ENCODE results near the gene NTRK3.

NTRK3 gene

DNA sequence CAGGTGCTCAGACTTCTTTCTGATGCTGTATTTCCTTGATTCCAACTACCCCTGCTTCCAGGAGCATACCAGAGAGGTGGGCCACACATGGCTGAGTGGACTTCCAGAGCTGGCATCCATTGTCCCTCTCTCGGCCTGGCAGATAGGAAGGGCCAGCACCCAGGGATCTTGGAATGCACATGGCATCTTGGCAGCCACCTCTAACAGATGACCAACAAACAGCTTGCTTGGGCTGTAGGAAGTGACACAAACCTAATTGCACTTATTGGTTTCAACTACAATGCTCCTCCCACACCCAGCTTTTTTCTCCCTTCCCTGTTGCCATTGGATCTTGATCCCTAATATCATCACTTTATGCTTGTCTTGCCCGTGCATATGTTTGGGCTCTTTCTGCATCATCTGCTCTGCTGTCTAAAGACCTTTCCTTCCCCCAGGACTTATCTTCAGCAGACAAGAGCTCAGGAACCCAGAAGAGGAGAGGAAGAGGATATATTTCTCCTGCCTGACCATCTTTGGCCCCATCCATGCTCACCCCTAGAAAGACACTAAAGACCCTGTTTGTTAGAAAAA, 294.6 kb downstream of the NTRK3 start:
- ATAC-seq = no peak
- TF ChIP-seq ZNF565 (CRISPR knock-in tag; conservative IDR thresholded peaks at IDR 0.05; ENCODE audit: low read depth) (no peak), ARNTL (CRISPR knock-in tag; IDR thresholded peaks at IDR 0.05; ENCODE audit: borderline replicate concordance, low read depth) (no peak), CSDC2 (CRISPR knock-in tag; IDR thresholded peaks at IDR 0.05) (no peak), ZFP3 (CRISPR knock-in tag; IDR thresholded peaks at IDR 0.05) (no peak)
- TF ChIP-seq, protein P1, sequence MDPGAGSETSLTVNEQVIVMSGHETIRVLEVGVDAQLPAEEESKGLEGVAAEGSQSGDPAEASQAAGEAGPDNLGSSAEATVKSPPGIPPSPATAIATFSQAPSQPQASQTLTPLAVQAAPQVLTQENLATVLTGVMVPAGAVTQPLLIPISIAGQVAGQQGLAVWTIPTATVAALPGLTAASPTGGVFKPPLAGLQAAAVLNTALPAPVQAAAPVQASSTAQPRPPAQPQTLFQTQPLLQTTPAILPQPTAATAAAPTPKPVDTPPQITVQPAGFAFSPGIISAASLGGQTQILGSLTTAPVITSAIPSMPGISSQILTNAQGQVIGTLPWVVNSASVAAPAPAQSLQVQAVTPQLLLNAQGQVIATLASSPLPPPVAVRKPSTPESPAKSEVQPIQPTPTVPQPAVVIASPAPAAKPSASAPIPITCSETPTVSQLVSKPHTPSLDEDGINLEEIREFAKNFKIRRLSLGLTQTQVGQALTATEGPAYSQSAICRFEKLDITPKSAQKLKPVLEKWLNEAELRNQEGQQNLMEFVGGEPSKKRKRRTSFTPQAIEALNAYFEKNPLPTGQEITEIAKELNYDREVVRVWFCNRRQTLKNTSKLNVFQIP (CRISPR knock-in tag; IDR thresholded peaks at IDR 0.05; ENCODE audit: borderline replicate concordance, low read depth) = no peak

DNA sequence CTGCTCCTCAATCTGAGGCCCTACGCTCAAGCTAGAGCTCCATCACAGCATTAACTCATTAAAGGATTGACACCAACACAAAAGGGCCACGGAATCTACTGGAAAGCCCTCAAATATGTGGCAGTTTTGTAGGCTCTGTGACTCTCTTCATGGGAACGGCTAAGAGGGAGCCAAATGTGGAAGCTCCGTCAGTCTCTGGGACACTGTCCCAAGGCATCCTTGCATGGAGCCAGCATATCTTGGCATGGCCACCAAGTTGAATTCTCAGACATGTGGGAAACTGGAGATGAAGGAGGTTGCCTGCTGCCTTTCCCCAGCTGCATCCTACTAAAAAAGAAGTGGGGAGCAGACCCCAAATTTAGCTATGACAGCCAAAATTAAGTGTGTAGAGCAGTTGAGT, 296.9 kb downstream of the NTRK3 start:
- no peak for ATAC-seq
- TF ChIP-seq, protein P1 (CRISPR knock-in tag; IDR thresholded peaks at IDR 0.05; ENCODE audit: borderline replicate concordance, low read depth) = no peak
- no peak for TF ChIP-seq ZFP3 (CRISPR knock-in tag; IDR thresholded peaks at IDR 0.05)
- no peak for TF ChIP-seq OSR1 (CRISPR knock-in tag; IDR thresholded peaks at IDR 0.05)
- TF ChIP-seq ZNF8 (CRISPR knock-in tag; IDR thresholded peaks at IDR 0.05) = no peak
- TF ChIP-seq TCF4 (CRISPR knock-in tag; IDR thresholded peaks at IDR 0.05; ENCODE audit: borderline replicate concordance) = no peak
- TF ChIP-seq RARB (CRISPR knock-in tag; IDR thresholded peaks at IDR 0.05) = no peak
- TF ChIP-seq, protein P2, sequence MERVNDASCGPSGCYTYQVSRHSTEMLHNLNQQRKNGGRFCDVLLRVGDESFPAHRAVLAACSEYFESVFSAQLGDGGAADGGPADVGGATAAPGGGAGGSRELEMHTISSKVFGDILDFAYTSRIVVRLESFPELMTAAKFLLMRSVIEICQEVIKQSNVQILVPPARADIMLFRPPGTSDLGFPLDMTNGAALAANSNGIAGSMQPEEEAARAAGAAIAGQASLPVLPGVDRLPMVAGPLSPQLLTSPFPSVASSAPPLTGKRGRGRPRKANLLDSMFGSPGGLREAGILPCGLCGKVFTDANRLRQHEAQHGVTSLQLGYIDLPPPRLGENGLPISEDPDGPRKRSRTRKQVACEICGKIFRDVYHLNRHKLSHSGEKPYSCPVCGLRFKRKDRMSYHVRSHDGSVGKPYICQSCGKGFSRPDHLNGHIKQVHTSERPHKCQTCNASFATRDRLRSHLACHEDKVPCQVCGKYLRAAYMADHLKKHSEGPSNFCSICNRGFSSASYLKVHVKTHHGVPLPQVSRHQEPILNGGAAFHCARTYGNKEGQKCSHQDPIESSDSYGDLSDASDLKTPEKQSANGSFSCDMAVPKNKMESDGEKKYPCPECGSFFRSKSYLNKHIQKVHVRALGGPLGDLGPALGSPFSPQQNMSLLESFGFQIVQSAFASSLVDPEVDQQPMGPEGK (CRISPR knock-in tag; IDR thresholded peaks at IDR 0.05; ENCODE audit: borderline replicate concordance) = no peak
- TF ChIP-seq ISL1 (CRISPR knock-in tag; IDR thresholded peaks at IDR 0.05) = no peak

DNA sequence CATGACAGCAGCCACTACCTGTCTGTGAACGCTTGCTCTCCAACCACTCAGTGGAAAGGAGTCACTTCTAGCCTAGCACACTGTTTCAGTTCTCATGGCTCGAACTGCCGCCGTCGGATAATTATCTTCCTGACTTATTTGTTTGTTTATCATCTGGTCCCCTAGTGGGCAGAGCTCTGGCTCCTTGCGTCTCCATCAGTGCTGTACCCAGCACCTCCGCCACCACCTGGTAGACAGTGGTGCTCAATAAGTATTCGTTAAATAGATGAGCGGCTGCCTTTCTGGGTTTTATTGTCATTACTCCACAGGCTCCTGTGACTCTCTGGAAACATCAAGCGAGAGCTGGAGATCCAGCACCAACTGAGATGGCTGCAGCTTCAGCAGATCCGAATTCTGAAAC, 297.5 kb downstream of the NTRK3 start:
- ATAC-seq = no peak
- TF ChIP-seq OSR1 (CRISPR knock-in tag; IDR thresholded peaks at IDR 0.05) (no peak), ZNF8 (CRISPR knock-in tag; IDR thresholded peaks at IDR 0.05) (no peak), ZC3H10 (CRISPR knock-in tag; IDR thresholded peaks at IDR 0.05) (no peak), RARB (CRISPR knock-in tag; IDR thresholded peaks at IDR 0.05) (no peak), ESRRG (CRISPR knock-in tag; IDR thresholded peaks at IDR 0.05) (no peak), GLIS3 (CRISPR knock-in tag; IDR thresholded peaks at IDR 0.05) (no peak), TOX (CRISPR knock-in tag; IDR thresholded peaks at IDR 0.05; ENCODE audit: borderline replicate concordance) (no peak), ZNF565 (CRISPR knock-in tag; conservative IDR thresholded peaks at IDR 0.05; ENCODE audit: low read depth) (no peak), CSDC2 (CRISPR knock-in tag; IDR thresholded peaks at IDR 0.05) (no peak), ARNTL (CRISPR knock-in tag; IDR thresholded peaks at IDR 0.05; ENCODE audit: borderline replicate concordance, low read depth) (no peak), ZFP30 (CRISPR knock-in tag; IDR thresholded peaks at IDR 0.05) (no peak), ISL1 (CRISPR knock-in tag; IDR thresholded peaks at IDR 0.05) (no peak), SNAI2 (CRISPR knock-in tag; IDR thresholded peaks at IDR 0.05) (no peak), BACH2 (CRISPR knock-in tag; IDR thresholded peaks at IDR 0.05; ENCODE audit: borderline replicate concordance) (no peak)
- TF ChIP-seq, protein P1 (CRISPR knock-in tag; IDR thresholded peaks at IDR 0.05; ENCODE audit: borderline replicate concordance, low read depth) = no peak

DNA sequence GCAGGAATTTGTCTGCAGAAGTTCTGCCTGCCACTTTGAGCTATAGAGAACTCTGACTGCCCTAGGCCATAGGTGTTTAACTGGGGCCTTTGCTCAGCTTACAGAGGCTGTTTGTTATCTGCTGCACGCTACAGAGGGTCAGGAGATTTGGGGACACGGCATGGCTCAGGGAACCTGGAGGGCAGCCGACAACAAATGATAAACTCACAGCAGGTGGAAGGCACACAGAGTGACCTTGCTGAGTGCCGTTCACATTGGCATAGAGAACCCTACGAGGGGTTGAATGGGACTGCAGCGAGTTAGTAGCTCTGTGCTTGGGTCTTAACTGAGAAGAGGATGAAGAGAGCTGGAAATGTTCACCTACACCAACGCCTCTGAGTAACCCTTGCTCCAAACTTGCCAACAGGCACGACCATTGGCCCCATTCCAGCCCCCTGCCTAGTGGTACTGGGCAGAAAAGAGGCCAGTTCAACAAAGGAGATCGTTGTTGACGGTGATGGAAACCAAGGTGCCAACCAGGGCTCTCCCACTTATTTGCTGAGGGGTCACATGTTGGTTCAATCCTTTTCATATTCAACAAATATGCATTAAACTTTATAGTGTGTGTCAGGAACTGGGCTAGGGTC, 301.1 kb downstream of the NTRK3 start:
- ATAC-seq = no peak
- TF ChIP-seq, protein P1 (CRISPR knock-in tag; IDR thresholded peaks at IDR 0.05; ENCODE audit: borderline replicate concordance, low read depth) = no peak
- TF ChIP-seq, protein P2 (CRISPR knock-in tag; IDR thresholded peaks at IDR 0.05; ENCODE audit: borderline replicate concordance) = no peak
- TF ChIP-seq ZC3H10 (CRISPR knock-in tag; IDR thresholded peaks at IDR 0.05) (no peak), ARNTL (CRISPR knock-in tag; IDR thresholded peaks at IDR 0.05; ENCODE audit: borderline replicate concordance, low read depth) (no peak), BACH2 (CRISPR knock-in tag; IDR thresholded peaks at IDR 0.05; ENCODE audit: borderline replicate concordance) (no peak), CSDC2 (CRISPR knock-in tag; IDR thresholded peaks at IDR 0.05) (no peak)

All from SK-N-SH treated with all-trans-retinoic acid at 6 μM for 48 hours (cell line).